GM10248 (cell line): ENCODE measurements around the gene PTPRZ1.

Source experiments
- CTCF ChIA-PET: fragments of 300-600 bp; sonication (Branson Sonifier 250); formaldehyde crosslinking; extraction: SDS; loops from one replicate; lab custom pipeline; 2021; ENCODE audit warnings: antibody characterized with exemption; lab: Yijun Ruan, JAX
- POLR2A ChIA-PET: fragments of 350-650 bp; sonication (Branson Sonifier 250); formaldehyde crosslinking; extraction: SDS; loops from one replicate; lab custom pipeline; 2020; ENCODE audit warnings: antibody characterized with exemption; lab: Yijun Ruan, JAX
- DNase-seq: peaks from one replicate; pipeline ENCODE4 v3.0.0; 2012; ENCODE audit errors: extremely low spot score
- CTCF ChIP-seq: IDR thresholded peaks from 2 replicates; pipeline ENCODE4 v1.5.1; 2012; ENCODE audit warnings: mild to moderate bottlenecking, low read depth; ENCODE audit errors: extremely low read depth, missing control alignments, control extremely low read depth

The PTPRZ1 gene

GRCh38 chr7:122038134-122038533 lies 165.2 kb downstream of the PTPRZ1 start:
- no peak for TF ChIP-seq CTCF
- no peak for DNase-seq
- CTCF ChIA-PET, result interaction anchor here (1.8 kb wide), 1 partner anchor 44 kb away, joined by 6 read pairs; no protein-coding TSS in a partner anchor
- POLR2A ChIA-PET, result no interaction called here

DNA sequence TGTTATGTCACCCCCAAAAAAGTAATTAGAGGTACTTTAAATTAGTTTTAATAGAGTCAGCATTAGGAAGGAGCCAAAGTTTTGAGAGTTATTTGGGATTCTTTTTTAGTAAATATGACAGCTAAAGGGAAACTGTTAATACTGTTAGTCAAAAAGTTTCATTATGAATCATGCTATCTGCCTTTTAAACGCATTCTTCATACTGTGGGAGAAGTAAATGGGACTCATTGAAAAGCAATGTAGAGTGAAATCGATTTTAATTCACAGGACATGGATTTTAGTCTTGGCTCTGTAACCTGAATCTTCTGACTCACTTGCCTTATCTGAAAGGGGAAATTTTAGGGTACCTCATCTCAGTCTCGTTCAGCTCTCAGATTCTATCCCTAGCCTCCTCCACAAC lies 165.9 kb downstream of the PTPRZ1 start:
- CTCF ChIA-PET, result interaction anchor here (1.7 kb wide), 1 partner anchor 12 kb away, joined by 3 read pairs; no protein-coding TSS in a partner anchor
- no peak for TF ChIP-seq CTCF
- DNase-seq, result no peak
- POLR2A ChIA-PET, result no interaction called here

- DNase-seq, result no peak
- TF ChIP-seq CTCF, result no peak
- CTCF ChIA-PET, result interaction anchor here (1.7 kb wide), 1 partner anchor 11 kb away, joined by 3 read pairs; no protein-coding TSS in a partner anchor
- POLR2A ChIA-PET, result no interaction called here
Measured at GRCh38 chr7:122040147-122040546, 167.2 kb downstream of the PTPRZ1 start.

- TF ChIP-seq CTCF, result no peak
- DNase-seq, result no peak
- POLR2A ChIA-PET, result no interaction called here
- CTCF ChIA-PET, result no interaction called here
Measured at GRCh38 chr7:122046402-122046801, 173.4 kb downstream of the PTPRZ1 start.

- POLR2A ChIA-PET, result no interaction called here
- TF ChIP-seq CTCF, result no peak
- CTCF ChIA-PET, result interaction anchor here (1.1 kb wide), 1 partner anchor 9 kb away, joined by 3 read pairs; no protein-coding TSS in a partner anchor
- DNase-seq, result no peak
Measured at GRCh38 chr7:122054393-122054792, 181.4 kb downstream of the PTPRZ1 start.

GRCh38 chr7:122055073-122055472 lies 182.1 kb downstream of the PTPRZ1 start:
- no peak for TF ChIP-seq CTCF
- ChIA-PET CTCF (interaction anchor here (1.1 kb wide), 1 partner anchor 9 kb away, joined by 3 read pairs; no protein-coding TSS in a partner anchor), POLR2A (no interaction called here)
- DNase-seq, result no peak
